Left lobe of liver (tissue), 2 donors: ENCODE data around the gene RNF121. TPM values are rescaled to one million over a fixed set of nuclear protein-coding genes. Genes with fewer than 3 reads are reported as not detected.

Source experiments
- ATAC-seq: fragments of 200-7000 bp; cut with Tn5 transposase; one replicate; pipeline ENCODE4 v1.9.1; 2020; ENCODE audit warnings: mild to moderate bottlenecking, moderate library complexity
- DNase-seq: peaks from one replicate; pipeline ENCODE4 v3.0.0-alpha.2; 2020; ENCODE audit warnings: low spot score
- total RNA-seq: library from RNA; stranded (reverse); gene quantifications from one replicate; pipeline ENCODE4 v1.2.1, GENCODE V29; 2021
- donor health status: DM: no; HTN: no; CAD: no; lungs with moderate emphysema.
- donor health status: DM: no; HTN: yes; CAD: no.

RNF121 gene
- total RNA-seq, 1 donor from 2014 or later = 18.5 TPM

DNA sequence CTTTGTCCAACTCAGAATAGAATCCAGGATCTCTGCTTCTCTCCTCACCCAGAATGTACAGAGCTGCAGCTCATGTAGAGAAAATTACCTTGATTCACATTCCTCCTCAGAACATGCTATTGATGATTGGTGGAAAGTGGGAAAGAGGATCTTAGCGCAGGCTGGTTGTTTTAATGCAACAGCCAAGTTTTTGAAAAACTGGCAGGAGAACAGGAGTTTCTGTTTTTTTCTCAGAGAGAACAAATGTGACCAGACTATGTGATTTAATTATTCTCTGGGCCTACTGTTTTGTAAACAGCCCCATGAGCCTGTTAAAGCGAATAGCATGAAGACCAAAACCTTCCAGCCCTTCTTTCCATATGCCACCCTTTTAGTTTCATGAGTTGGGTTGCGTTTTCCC is 50.8 kb downstream of the RNF121 start:
- ATAC-seq (no peak), DNase-seq (no peak)

DNA sequence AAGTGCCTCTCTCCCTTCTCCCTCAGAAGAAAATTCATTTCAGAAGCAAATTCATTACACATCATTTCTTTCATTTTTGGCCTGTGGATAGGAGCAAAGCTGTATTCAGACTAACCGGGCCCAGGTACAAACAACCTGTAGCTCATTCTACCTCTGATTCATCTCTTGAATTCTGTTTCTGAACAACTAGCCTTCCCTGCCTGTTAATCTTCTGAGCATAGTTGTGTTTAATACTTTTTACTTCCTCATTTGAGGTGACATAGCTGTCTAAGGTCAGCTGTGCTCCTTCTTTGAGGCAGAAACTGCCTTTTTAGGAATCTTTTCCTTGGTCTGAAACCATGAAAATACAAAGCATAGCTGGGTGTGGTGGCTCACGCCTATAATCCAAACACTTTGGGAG is 57.3 kb downstream of the RNF121 start:
- DNase-seq (no peak), ATAC-seq (no peak)

DNA sequence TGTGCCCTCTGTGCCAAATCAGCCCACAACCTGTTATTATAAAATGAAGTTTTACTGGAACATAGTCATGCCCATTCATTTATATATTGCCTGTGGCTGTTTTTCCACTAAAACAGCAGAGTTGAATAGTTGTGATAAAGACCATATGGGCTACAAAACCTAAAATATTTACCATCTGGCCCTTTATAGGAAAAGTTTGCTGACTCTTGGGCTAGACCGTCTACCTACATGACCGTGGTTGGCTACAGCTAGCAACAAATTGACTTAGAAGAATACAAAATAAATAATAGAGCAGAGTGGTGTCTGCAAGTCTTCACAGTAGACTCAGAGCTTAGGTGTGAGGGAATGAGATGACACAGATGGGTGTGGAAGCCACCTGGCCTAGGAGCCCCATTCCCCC is 58.7 kb downstream of the RNF121 start:
- ATAC-seq = no peak
- no peak for DNase-seq

DNA sequence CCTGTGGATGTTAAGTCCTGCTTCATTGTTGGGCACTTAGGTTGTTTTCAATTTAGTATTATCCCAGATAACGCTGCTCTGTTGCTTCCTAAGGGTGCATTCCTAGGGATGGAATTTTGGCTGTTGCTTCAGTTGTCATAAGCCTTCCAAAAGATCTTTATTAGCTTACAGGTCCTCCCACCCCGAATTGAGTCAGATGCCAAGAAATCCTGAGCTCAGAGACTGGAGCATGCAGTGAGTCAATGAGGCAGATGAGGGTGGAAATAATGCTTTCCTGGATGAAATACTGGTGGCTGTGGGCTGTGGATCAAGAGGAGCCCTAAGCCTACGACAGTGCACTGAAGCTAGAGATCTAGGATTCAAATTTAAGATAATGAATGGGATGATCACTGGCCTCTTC is 59.2 kb downstream of the RNF121 start:
- ATAC-seq = no peak
- DNase-seq = no peak

DNA sequence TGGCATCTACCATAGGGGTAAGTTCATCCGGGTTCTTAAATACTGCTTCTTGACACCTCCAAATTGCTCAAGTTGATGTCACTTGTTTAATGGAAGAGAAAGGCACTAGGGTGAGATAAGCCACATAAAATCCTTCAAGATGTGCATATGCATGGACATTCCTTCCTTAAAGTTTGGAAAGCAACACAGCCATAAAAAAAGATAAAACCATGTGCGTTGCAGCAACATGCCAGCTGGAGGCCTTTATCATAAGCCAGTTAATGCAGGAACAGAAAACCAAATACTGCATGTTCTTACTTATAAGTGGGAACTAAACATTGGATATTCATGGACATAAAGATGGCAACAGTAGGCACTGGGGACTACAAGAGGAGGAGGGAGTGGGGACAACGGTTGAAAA is 61.9 kb downstream of the RNF121 start:
- ATAC-seq = no peak
- DNase-seq = no peak

DNA sequence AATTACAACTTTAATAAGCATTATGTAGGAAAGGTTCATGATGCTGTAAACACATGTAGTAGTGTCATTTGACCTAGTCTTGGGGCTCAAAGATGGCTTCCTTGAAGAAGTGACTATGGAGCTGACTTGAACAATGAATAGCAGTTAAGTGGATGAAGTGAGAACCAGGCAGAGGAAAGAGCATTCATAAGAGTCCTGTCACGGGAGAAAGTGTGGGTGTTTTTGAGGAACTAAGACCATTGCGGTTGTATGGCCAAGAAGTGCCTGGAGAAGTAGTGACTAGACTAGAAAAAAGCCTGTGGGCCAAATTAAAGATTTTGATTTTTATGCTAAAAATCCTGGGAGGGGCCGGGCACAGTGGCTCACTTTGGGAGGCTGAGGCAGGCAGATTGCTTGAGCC is 62.6 kb downstream of the RNF121 start:
- no peak for DNase-seq
- peak; percentile 36 for ATAC-seq

DNA sequence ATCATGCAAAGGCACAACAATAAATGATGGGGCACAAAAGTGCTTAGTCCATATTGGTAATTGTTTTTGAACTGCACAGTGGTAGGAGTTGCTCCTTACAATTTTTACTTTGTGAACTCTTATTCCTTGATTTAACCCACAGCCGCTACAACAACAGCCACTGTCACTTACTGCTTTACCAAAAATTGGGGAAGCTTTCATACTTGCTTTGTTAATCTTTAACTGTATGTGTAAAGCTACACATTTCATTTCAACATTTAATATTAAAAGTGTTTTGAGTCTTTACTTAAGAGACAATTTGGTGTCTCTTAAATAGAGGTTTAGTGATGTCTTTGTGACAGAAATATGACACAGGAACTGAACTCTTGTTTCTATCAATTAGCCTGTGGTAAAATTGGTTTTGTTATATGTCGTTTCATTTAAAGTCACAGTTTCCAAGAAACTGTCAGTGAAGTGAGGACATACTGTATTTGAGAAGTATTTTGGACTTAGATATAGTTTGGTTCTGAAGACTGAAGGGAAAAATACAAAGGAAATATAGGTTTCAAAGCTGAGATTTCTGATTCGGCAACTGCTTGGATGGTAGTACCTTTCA is 63.4 kb downstream of the RNF121 start:
- DNase-seq (no peak), ATAC-seq (no peak)

DNA sequence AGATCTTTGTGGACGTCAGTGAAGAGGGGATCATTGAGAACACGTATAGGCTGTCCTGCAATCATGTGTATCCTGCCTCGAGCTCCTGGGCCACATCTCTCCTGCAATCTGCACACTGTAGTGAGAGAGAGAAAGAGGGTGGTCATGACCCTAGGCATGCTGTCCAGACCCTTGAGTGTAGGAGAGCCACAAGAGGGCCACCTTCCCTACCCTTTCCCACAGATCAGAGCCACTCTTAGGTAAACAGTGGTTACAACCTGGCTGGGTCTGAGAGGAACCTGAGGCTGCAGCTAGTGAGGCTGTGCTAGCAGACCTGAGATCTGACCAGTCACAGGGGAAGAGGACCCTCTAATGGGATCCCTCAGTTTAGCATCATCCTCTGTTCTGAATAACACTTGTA is 65.9 kb downstream of the RNF121 start:
- no peak for ATAC-seq
- no peak for DNase-seq

DNA sequence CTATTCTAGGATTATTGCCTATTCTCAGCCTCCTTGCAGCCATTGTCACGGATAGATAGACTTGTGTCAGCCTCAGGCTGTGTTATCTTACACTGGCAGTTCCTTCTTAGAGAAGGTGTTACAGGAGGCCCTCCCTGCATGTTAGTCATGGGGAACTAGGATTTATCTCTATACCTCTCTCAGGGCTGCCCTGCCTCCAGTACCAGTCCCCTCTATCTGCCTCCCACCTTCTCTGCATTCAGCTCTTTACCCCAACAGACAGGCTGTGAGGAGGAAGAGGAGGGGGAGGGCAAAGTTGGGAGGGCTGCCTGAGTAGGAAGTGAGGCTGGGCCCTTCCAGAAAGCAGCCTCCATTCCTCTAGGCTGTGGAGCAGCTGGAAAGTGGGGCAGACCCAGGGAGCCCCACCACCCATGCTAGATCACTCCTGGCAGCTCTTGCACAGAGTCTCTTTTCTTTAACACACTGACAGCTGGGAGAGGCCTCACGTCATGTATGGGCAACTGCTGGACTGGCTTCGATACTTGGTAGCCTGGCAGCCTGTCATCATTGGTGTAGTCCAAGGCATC is 67.0 kb downstream of the RNF121 start:
- ATAC-seq (no peak), DNase-seq (no peak)

DNA sequence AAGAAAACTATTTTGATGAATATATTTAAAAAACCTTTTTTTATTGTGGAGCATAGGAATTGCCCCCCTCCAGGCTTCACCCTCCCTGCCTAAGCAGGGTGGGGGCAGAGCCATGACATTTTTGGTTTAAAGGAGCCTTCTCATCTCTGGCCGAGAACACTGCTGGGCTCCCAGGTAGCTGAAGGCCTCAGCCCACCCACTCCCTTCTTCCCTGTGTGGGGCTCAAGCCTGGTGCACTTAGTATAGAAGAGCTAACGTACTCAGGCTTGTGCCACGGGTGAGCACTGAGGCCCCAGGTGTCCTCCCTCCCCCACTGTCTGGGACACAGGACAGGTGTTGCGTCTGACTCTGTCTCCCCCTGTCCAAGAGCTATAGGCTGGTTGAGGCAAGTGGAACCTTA is 67.7 kb downstream of the RNF121 start:
- no peak for DNase-seq
- no peak for ATAC-seq

DNA sequence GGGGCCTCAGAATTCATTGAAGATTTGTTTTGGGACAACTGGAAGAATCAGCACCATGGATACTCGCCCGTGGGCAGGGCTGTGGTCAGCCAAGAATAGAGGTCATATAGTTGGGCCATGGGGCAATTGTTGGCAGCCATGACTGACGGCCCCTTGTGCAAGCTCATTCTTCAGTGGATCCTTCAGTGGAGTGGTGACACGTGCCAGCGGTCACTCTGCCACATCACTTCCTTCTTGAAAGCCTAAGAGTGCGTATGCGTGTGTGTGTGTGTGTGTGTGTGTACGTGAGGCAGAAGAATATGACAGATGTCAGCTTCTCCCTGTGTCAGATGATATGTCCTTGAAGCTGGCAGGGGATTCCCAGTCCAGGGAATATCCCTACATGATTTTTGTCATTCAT is 68.1 kb downstream of the RNF121 start:
- no peak for DNase-seq
- ATAC-seq = no peak

DNA sequence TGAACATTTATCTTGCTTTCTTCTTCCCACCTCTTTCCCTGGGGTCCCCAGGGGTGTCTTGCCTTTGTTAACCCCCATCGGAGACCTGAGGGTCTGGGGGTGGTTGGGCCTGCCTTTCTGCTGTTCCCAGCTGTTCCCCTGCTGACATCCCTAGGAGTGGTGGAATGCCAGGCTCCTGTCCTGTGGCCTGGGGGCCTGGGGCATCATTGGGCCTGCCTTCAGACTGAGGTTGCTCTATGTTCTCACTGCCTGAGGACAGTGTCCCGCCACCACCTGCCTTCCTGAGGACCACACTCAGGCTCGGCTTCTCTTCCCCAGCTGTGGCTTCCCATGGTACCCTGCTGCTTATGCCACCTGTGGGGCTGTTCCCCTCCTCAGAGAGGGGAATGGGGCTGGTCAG is 68.7 kb downstream of the RNF121 start:
- ATAC-seq = no peak

DNA sequence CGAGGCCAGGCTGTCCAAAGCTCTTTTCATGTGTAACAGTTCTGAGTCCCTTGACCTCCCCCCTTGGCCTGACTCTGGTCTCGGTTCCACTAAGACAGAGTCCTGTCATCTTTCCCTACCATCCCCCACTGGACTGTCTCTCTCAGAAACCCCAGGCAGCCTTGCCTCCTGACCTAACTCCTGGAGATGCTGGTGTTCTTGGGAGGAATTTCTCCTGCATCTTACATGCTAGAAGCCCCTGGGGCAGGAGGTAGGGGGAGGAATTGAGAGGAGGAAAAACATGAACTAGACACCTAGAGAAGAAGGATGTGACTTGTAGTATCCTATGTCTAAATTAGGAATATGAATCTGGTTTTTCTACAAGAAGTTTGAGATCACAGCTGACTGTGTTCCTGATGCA is 69.2 kb downstream of the RNF121 start:
- no peak for ATAC-seq
- DNase-seq = no peak

More for the DNA sequence above, 68.7 kb downstream of the RNF121 start:
- DNase-seq = no peak

DNA sequence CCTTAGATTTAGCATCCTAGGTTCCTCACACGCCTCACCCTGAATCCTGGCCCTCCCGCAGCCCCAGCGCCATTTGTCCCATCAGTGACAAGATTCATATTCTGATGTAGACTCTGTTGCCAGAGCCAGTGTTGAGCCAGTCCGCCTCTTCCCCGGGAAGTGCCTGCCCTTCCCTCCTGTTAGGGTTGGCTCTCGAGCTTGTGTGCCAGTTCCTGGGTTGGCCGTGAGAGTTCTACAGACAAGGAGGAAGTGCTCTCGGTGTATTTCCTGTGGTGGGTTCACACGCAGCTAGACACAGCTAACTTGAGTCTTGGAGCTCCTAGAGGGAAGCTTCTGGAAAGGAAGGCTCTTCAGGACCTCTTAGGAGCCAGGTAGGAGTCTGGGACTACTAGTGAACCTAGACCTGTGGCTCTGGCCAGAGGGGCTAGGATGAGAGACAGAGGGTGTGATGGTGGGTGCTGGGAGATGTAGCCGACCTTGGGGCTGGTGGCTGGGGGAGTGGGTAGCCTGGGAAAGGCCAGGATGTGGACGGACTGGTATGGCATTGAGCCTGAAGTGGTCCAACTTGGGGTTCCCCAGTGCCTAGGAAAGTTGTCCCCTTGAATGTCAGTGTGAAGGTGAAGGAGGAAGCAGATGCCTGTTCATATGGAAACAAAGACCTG is 69.9 kb downstream of the RNF121 start, which contains the start of gene IL18BP:
Gene IL18BP, plus strand, starts transcription at position 261 of the 662 bp plus-strand sequence. CDS start 1,076 bp downstream, outside the sequence.
- ATAC-seq (peak; percentile 14), DNase-seq (no peak)

DNA sequence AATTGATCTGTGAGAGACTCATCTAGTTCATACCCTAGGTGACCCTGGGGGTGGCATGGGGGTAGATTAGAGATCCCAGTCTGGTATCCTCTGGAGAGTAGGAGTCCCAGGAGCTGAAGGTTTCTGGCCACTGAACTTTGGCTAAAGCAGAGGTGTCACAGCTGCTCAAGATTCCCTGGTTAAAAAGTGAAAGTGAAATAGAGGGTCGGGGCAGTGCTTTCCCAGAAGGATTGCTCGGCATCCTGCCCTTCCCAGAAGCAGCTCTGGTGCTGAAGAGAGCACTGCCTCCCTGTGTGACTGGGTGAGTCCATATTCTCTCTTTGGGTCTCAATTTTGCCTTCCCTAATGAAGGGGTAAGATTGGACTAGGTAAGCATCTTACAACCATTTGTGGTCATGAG is 70.5 kb downstream of the RNF121 start:
- DNase-seq (no peak), ATAC-seq (peak; percentile 60)

DNA sequence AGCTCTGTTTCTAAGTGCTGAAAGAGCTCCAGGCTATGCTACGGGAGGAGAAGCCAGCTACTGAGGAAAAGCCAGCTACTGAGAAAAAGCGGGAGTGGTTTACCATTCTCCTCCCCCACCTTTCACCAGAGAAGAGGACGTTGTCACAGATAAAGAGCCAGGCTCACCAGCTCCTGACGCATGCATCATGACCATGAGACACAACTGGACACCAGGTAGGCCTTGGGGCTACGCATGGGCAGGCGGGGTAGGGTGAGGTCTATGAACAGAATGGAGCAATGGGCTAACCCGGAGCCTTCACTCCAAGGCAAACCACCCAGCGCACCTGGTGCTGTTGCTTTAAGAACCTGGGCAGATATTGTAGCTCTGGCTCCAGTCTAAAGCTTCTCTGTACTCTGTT is 71.0 kb downstream of the RNF121 start:
- DNase-seq = no peak
- ATAC-seq = peak; percentile 2

DNA sequence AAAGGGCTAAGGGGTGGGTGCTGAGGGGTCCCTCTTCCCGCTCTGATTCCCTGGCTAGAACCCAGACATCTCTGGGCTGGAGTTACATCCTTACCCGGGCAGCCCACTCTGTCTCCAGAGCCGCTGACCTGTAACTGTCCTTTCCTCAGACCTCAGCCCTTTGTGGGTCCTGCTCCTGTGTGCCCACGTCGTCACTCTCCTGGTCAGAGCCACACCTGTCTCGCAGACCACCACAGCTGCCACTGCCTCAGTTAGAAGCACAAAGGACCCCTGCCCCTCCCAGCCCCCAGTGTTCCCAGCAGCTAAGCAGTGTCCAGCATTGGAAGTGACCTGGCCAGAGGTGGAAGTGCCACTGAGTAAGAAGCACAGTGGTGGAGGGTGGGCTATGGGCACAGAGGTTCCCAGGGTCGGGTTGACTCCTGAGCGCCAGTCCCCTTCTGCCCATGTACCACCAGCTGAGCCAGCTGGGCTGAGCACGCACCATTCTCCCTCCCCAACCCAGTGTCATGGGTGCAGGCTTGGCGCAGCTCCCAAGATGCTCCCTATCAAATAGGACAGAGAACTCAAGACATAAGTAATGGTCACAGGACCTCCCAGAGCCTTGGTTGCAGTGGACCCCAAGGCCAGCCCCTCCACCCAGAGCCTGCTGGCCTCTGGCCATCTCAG is 71.5 kb downstream of the RNF121 start:
- ATAC-seq = no peak
- DNase-seq = no peak

DNA sequence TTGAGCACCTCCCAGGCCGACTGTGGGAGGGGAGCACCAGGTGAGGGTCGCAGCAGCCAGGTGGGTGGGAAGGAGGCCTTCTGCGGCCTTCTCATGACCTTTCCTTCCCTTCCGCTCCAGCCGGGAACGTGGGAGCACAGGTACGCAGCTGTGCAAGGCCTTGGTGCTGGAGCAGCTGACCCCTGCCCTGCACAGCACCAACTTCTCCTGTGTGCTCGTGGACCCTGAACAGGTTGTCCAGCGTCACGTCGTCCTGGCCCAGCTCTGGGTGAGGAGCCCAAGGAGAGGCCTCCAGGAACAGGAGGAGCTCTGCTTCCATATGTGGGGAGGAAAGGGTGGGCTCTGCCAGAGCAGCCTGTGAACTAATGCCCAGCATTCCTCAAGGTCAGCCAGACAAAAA is 72.4 kb downstream of the RNF121 start:
- no peak for ATAC-seq

DNA sequence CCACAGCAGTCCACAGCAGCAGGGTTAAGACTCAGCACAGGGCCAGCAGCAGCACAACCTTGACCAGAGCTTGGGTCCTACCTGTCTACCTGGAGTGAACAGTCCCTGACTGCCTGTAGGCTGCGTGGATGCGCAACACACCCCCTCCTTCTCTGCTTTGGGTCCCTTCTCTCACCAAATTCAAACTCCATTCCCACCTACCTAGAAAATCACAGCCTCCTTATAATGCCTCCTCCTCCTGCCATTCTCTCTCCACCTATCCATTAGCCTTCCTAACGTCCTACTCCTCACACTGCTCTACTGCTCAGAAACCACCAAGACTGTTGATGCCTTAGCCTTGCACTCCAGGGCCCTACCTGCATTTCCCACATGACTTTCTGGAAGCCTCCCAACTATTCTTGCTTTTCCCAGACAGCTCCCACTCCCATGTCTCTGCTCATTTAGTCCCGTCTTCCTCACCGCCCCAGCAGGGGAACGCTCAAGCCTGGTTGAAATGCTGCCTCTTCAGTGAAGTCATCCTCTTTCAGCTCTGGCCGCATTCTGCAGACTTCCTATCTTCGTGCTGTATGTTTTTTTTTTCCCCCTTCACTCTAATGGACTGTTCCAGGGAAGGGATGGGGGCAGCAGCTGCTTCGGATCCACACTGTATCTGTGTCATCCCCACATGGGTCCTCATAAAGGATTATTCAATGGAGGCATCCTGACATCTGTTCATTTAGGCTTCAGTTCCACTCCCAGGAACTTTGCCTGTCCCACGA is 73.2 kb downstream of the RNF121 start:
- DNase-seq = no peak
- no peak for ATAC-seq

More for the DNA sequence above, 72.4 kb downstream of the RNF121 start:
- DNase-seq = no peak

DNA sequence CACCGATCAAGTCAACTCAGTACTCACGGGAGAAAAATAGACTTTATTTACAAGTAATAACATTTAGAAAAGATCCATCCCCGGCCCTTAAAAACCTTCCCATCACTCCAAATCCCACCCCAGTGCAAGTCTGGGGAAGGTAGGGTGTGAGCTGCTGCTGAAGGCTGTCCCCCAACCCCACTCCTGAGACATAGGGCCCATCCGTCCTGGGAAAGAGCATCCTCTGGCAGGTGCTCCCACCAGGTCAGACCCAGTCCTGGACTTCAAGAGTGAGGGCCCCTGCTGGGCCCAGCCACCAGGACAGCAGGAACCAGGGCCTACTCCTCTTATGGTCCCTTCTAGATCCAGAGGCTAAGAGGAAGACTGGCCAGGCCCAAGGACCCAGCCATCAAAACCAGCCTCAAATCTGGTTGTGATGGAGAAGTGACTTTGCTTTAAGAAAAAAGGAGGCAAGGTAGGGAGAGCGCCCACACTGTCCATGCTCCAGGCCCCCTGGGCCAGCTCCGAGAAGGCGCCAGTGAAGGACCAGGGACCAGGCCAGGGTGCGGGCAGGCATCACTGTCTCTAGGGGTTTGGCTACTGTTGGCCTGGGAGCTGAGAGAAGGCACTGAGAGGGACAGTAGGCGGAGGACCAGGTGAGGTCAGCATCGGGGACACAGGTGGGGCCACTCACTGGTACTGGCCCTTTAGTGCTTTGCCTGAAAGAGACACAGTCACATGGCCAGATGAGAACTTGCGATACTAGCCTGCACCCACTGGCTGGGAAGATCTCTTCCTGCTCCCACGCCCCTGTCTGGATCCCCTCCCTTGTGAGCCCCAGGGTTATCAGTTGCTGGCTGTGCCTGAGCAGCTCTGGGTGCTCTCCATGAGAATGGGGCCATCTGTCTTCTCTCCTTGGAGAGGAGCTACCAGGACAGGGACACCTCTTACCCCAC is 74.3 kb downstream of the RNF121 start:
- no peak for DNase-seq
- no peak for ATAC-seq
